GM23338 (cell line): Measurements from ENCODE around the gene ZC3H14. TPM values are rescaled to one million over a fixed set of nuclear protein-coding genes. Genes with fewer than 3 reads are reported as not detected.

Experiments
- ATAC-seq: fragments of 200-7000 bp; cut with Tn5 transposase; 3 replicates; pipeline ENCODE4 v1.9.1; 2020
- DNase-seq: peaks from one replicate; pipeline ENCODE4 v3.0.0-alpha.2; 2015; ENCODE audit warnings: low spot score
- H2AFZ ChIP-seq: fragments of 200-600 bp; sonication (generic); 2 replicates; pipeline ENCODE4 v1.8.0; 2016; ENCODE audit warnings: antibody characterized with exemption, mild to moderate bottlenecking, moderate library complexity
- H3F3A ChIP-seq: fragments of 200-600 bp; sonication (generic); replicated peaks from 2 replicates; pipeline ENCODE4 v1.8.0; 2017; ENCODE audit warnings: antibody characterized with exemption, mixed run types, low read depth
- H3K27ac ChIP-seq: fragments of 200-600 bp; sonication (generic); 2 replicates; pipeline ENCODE4 v1.6.1; 2016; ENCODE audit warnings: low read depth
- H3K27me3 ChIP-seq: fragments of 200-600 bp; sonication (generic); 2 replicates; pipeline ENCODE4 v1.8.0; 2016; ENCODE audit warnings: mild to moderate bottlenecking, mixed run types, moderate library complexity; ENCODE audit not compliant: insufficient read depth
- H3K36me3 ChIP-seq: fragments of 200-600 bp; sonication (generic); 2 replicates; pipeline ENCODE4 v1.8.0; 2016; ENCODE audit warnings: mild to moderate bottlenecking; ENCODE audit not compliant: insufficient read depth
- H3K4me1 ChIP-seq: fragments of 200-600 bp; sonication (generic); 2 replicates; pipeline ENCODE4 v1.8.0; 2016; ENCODE audit warnings: mild to moderate bottlenecking, moderate library complexity; ENCODE audit not compliant: insufficient read depth
- H3K4me2 ChIP-seq: fragments of 200-600 bp; sonication (generic); 2 replicates; pipeline ENCODE4 v1.7.1; 2017; ENCODE audit warnings: mixed run types
- H3K4me3 ChIP-seq: fragments of 200-600 bp; sonication (generic); 2 replicates; pipeline ENCODE4 v1.6.1; 2016; ENCODE audit warnings: mixed run types
- H3K79me2 ChIP-seq: fragments of 200-600 bp; sonication (generic); replicated peaks from 2 replicates; pipeline ENCODE4 v1.8.0; 2017; ENCODE audit warnings: mild to moderate bottlenecking; ENCODE audit not compliant: insufficient read depth
- H3K9me2 ChIP-seq: fragments of 200-600 bp; sonication (generic); 2 replicates; pipeline ENCODE4 v1.8.0; 2017; ENCODE audit not compliant: insufficient read depth
- H4K20me1 ChIP-seq: fragments of 200-600 bp; sonication (generic); replicated peaks from 2 replicates; pipeline ENCODE4 v1.8.0; 2017; ENCODE audit warnings: mild to moderate bottlenecking; ENCODE audit not compliant: insufficient read depth
- H3K27ac Mint-ChIP-seq: 2 replicates; pipeline ENCODE4 v1.8.0; 2020; ENCODE audit warnings: inconsistent platforms, mild to moderate bottlenecking, moderate library complexity, mixed read lengths
- H3K27me3 Mint-ChIP-seq: 3 replicates; pipeline ENCODE4 v1.8.0; 2022; ENCODE audit warnings: low read depth, mild to moderate bottlenecking, moderate library complexity, mixed read lengths, inconsistent platforms; ENCODE audit not compliant: insufficient read depth, poor library complexity
- H3K36me3 Mint-ChIP-seq: 3 replicates; pipeline ENCODE4 v1.8.0; 2021; ENCODE audit warnings: low read depth, mild to moderate bottlenecking, inconsistent platforms, moderate library complexity, mixed read lengths
- H3K4me1 Mint-ChIP-seq: 3 replicates; pipeline ENCODE4 v1.8.0; 2020; ENCODE audit warnings: mild to moderate bottlenecking, inconsistent platforms, mixed read lengths
- H3K4me3 Mint-ChIP-seq: 3 replicates; pipeline ENCODE4 v1.8.0; 2021; ENCODE audit warnings: moderate library complexity, mild to moderate bottlenecking, inconsistent platforms, mixed read lengths
- H3K9me3 Mint-ChIP-seq: 3 replicates; pipeline ENCODE4 v1.8.0; 2020; ENCODE audit warnings: moderate library complexity, mild to moderate bottlenecking, inconsistent platforms, mixed read lengths
- CREB1 ChIP-seq: fragments of 250-450 bp; sonication (Bioruptor Pico); IDR thresholded peaks from 2 replicates; pipeline ENCODE4 v1.5.0; 2020; ENCODE audit warnings: low read depth, mild to moderate bottlenecking, moderate library complexity
- EZH2 ChIP-seq: fragments of 200-600 bp; sonication (generic); IDR thresholded peaks from one replicate; pipeline ENCODE4 v1.8.0; 2017; ENCODE audit warnings: antibody characterized with exemption, mild to moderate bottlenecking, low read depth; ENCODE audit not compliant: unreplicated experiment
- EZH2phosphoT487 ChIP-seq: fragments of 200-600 bp; sonication (generic); IDR thresholded peaks from one replicate; pipeline ENCODE4 v1.8.1; 2018; ENCODE audit warnings: antibody characterized with exemption; ENCODE audit not compliant: unreplicated experiment
- NANOG ChIP-seq: IDR thresholded peaks from 2 replicates; pipeline ENCODE4 v1.6.1; 2016; ENCODE audit warnings: antibody characterized with exemption, borderline replicate concordance
- STAT1 ChIP-seq: IDR thresholded peaks from one replicate; pipeline ENCODE4 v1.6.1; 2016; ENCODE audit warnings: antibody characterized with exemption; ENCODE audit not compliant: unreplicated experiment
- ZNF331 ChIP-seq: fragments of 250-450 bp; sonication (Bioruptor Pico); IDR thresholded peaks from 2 replicates; pipeline ENCODE4 v1.5.0; 2020; ENCODE audit warnings: low read depth, mild to moderate bottlenecking, moderate library complexity
- polyA plus RNA-seq: library from polyadenylated mRNA; unstranded; fragments of >200 nt; fragmentation: Nextera tagmentation; extraction: Ambion mirVana; gene quantifications from 2 replicates; pipeline ENCODE4 v1.2.1, GENCODE V29; 2016
- total RNA-seq: library from RNA; depleted of rRNA; stranded (reverse); fragments of >200 nt; shearing (Covaris generic); gene quantifications from 2 replicates; pipeline ENCODE4 v1.2.3, GENCODE V29; 2014
- TF ChIP-seq, protein P1 (sequence below), 2 experiments: fragments of 200-600 bp in 1 of 2; sonication (generic) in 1 of 2; conservative IDR thresholded peaks; 2 replicates each; pipeline versions ENCODE4 v1.5.1 to v1.6.1; 2016 to 2017; ENCODE audit warnings: antibody characterized with exemption in 2 of 2, low read depth in 2 of 2, mild to moderate bottlenecking in 2 of 2, moderate library complexity in 1 of 2
- TF ChIP-seq, protein P2 (sequence below): fragments of 250-450 bp; sonication (Bioruptor Pico); IDR thresholded peaks from 2 replicates; pipeline ENCODE4 v1.5.0; 2020; ENCODE audit warnings: mild to moderate bottlenecking, moderate library complexity

The ZC3H14 gene
- total and polyA plus RNA-seq, 2 experiments from 2014 or later: 63.2 to 87.9 TPM

DNA sequence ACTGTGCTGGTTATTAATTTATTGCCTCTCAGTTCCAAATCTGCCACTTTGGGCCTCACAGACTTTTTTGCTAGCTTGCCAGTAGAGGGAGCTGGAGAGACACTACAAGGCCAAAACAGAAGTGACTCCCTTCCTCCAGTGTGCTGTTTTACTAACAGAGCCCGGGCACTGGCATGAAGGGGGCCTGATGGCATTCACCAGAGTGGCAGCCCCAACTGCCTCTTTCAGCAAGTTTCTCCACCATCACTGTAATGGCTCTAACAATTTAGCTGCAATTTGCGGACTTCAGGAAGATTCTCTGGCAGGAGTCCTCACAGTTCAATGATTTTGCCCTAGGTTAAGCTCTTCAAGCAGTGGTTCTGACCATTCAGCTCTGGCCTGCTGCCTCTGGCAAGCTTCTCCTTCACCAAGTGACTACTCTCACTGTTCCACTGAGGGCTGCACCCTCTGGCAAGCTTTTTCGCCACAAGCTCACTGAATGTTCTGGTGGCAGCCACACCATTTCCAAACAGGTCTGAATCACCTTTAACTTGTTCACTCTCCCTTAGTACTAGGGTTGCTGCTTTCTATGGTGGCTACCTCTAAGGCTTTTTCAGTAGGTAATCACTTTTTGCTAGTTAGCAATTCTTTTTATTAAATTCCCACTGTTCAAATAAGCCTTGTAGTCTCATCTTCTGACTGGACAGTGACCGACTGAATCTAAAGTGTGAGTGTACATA lies 104.9 kb downstream of the ZC3H14 start:
- Mint-ChIP-seq H3K36me3 (no peaks in the 10 kb centered on the region), H3K9me3 (no peaks in the 10 kb centered on the region), H3K4me1 (no peaks in the 10 kb centered on the region), H3K27ac (no peak overlapping the region), H3K4me3 (no peak overlapping the region), H3K27me3 (no peaks in the 10 kb centered on the region)
- Histone ChIP-seq H2AFZ (peak overlapping the region; percentile 86), H3K36me3 (no peaks in the 10 kb centered on the region), H3K9me2 (no peaks in the 10 kb centered on the region; the same call in 1 of the 2 replicates), H4K20me1 (no peaks in the 10 kb centered on the region), H3K4me1 (no peaks in the 10 kb centered on the region), H3K4me2 (no peak overlapping the region), H3K27ac (no peak overlapping the region), H3K27me3 (no peaks in the 10 kb centered on the region), H3K4me3 (no peak overlapping the region), H3K79me2 (no peaks in the 10 kb centered on the region), H3F3A (no peaks in the 10 kb centered on the region)
- peak; percentile 96 for ATAC-seq
- TF ChIP-seq EZH2phosphoT487 (no peak), ZNF331 (no peak), EZH2 (no peak), CREB1 (CRISPR knock-in tag) (no peak), STAT1 (no peak), NANOG (no peak)
- TF ChIP-seq, protein P1, sequence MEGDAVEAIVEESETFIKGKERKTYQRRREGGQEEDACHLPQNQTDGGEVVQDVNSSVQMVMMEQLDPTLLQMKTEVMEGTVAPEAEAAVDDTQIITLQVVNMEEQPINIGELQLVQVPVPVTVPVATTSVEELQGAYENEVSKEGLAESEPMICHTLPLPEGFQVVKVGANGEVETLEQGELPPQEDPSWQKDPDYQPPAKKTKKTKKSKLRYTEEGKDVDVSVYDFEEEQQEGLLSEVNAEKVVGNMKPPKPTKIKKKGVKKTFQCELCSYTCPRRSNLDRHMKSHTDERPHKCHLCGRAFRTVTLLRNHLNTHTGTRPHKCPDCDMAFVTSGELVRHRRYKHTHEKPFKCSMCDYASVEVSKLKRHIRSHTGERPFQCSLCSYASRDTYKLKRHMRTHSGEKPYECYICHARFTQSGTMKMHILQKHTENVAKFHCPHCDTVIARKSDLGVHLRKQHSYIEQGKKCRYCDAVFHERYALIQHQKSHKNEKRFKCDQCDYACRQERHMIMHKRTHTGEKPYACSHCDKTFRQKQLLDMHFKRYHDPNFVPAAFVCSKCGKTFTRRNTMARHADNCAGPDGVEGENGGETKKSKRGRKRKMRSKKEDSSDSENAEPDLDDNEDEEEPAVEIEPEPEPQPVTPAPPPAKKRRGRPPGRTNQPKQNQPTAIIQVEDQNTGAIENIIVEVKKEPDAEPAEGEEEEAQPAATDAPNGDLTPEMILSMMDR (conservative IDR thresholded peaks at IDR 0.05; ENCODE audit: low read depth in 2 of 2): peak; percentile 84 to 92
- TF ChIP-seq, protein P2, sequence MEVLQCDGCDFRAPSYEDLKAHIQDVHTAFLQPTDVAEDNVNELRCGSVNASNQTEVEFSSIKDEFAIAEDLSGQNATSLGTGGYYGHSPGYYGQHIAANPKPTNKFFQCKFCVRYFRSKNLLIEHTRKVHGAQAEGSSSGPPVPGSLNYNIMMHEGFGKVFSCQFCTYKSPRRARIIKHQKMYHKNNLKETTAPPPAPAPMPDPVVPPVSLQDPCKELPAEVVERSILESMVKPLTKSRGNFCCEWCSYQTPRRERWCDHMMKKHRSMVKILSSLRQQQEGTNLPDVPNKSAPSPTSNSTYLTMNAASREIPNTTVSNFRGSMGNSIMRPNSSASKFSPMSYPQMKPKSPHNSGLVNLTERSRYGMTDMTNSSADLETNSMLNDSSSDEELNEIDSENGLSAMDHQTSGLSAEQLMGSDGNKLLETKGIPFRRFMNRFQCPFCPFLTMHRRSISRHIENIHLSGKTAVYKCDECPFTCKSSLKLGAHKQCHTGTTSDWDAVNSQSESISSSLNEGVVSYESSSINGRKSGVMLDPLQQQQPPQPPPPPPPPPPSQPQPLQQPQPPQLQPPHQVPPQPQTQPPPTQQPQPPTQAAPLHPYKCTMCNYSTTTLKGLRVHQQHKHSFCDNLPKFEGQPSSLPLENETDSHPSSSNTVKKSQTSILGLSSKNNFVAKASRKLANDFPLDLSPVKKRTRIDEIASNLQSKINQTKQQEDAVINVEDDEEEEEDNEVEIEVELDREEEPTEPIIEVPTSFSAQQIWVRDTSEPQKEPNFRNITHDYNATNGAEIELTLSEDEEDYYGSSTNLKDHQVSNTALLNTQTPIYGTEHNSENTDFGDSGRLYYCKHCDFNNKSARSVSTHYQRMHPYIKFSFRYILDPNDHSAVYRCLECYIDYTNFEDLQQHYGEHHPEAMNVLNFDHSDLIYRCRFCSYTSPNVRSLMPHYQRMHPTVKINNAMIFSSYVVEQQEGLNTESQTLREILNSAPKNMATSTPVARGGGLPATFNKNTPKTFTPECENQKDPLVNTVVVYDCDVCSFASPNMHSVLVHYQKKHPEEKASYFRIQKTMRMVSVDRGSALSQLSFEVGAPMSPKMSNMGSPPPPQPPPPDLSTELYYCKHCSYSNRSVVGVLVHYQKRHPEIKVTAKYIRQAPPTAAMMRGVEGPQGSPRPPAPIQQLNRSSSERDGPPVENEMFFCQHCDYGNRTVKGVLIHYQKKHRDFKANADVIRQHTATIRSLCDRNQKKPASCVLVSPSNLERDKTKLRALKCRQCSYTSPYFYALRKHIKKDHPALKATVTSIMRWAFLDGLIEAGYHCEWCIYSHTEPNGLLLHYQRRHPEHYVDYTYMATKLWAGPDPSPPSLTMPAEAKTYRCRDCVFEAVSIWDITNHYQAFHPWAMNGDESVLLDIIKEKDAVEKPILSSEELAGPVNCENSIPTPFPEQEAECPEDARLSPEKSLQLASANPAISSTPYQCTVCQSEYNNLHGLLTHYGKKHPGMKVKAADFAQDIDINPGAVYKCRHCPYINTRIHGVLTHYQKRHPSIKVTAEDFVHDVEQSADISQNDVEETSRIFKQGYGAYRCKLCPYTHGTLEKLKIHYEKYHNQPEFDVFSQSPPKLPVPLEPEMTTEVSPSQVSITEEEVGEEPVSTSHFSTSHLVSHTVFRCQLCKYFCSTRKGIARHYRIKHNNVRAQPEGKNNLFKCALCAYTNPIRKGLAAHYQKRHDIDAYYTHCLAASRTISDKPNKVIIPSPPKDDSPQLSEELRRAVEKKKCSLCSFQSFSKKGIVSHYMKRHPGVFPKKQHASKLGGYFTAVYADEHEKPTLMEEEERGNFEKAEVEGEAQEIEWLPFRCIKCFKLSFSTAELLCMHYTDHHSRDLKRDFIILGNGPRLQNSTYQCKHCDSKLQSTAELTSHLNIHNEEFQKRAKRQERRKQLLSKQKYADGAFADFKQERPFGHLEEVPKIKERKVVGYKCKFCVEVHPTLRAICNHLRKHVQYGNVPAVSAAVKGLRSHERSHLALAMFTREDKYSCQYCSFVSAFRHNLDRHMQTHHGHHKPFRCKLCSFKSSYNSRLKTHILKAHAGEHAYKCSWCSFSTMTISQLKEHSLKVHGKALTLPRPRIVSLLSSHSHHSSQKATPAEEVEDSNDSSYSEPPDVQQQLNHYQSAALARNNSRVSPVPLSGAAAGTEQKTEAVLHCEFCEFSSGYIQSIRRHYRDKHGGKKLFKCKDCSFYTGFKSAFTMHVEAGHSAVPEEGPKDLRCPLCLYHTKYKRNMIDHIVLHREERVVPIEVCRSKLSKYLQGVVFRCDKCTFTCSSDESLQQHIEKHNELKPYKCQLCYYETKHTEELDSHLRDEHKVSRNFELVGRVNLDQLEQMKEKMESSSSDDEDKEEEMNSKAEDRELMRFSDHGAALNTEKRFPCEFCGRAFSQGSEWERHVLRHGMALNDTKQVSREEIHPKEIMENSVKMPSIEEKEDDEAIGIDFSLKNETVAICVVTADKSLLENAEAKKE (CRISPR knock-in tag): no peak
- peak; percentile 89 for DNase-seq
